GM21360 (cell line): ENCODE results near the gene ELOVL4.

ENCODE experiments used
- ATAC-seq: cut with Tn5 transposase; IDR thresholded peaks from one replicate; pipeline ENCODE4 v1.9.1; 2021; ENCODE audit warnings: mild to moderate bottlenecking, moderate library complexity; ENCODE audit not compliant: unreplicated experiment

ELOVL4 gene

DNA sequence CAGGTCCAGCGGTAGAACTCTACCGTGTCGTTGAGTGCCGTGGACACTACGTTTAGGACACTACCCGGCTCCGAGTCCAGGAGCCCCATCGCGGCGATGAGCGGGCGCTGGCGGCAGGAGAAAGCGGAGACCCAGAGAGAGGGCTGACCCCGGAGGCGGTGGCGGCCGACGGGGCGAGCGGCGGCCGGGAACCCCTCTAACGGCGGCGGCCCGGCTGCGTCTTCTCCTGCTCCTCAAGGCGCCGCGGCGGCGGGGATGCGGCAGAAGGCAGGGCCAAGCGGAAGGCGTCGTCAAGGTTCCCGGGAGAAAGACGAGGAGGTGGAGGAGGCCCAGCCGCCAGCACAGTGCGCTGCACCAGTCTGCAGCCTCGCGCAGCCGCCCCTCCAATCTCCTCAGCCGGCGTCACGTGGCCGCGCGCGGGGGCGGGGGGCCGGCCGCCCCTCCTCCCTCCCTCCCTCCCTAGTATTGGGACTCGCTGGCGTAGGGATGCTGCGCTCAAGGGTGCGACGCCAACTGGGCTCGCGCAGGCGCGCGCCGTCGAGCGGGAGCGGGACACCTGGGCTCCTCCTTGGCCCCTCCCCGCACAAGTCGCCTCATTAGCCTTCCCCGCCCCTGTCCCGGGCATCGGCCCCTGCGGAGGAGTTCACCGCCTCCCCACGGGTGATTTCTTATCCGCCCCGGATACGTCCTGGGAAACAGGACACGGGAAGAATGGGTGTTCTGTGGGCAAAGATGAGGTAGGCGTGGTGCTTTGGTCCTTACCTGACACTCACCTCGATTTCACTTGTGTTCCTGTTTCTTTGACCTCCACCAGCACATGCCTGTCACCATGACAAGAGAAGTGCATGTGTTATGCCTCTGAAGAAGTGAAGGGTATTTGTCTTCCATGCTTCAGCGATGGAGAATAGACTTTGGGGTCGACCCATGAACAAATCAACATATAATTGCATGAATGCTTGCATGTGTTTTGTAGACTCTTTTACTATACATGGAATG is at the start of gene ELOVL4:
Gene ELOVL4, minus strand, starts transcription at position 363 of the 996 bp plus-strand sequence. Its CDS starts 274 bp downstream, at position 89.
- ATAC-seq: peak; percentile 54

DNA sequence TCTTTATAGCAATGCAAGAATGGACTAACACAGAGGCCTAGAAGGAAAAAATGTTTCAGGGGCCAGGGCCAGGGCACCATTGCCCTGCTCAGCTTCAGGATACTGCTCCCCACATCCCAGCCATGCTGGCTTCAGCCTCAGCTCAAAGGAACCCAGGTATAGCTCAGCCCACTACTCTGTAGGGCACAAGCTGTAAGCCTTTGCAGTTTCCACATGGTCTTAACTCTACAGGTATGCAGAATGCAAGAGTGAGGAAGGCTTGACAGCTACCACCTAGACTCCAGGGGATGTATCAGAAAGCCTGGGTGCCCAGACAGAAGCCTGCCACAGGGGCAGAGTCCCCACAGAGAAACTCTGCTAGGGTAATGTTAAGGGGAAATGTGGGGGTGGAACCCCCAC is 46.6 kb upstream of the ELOVL4 start:
- ATAC-seq: no peak

DNA sequence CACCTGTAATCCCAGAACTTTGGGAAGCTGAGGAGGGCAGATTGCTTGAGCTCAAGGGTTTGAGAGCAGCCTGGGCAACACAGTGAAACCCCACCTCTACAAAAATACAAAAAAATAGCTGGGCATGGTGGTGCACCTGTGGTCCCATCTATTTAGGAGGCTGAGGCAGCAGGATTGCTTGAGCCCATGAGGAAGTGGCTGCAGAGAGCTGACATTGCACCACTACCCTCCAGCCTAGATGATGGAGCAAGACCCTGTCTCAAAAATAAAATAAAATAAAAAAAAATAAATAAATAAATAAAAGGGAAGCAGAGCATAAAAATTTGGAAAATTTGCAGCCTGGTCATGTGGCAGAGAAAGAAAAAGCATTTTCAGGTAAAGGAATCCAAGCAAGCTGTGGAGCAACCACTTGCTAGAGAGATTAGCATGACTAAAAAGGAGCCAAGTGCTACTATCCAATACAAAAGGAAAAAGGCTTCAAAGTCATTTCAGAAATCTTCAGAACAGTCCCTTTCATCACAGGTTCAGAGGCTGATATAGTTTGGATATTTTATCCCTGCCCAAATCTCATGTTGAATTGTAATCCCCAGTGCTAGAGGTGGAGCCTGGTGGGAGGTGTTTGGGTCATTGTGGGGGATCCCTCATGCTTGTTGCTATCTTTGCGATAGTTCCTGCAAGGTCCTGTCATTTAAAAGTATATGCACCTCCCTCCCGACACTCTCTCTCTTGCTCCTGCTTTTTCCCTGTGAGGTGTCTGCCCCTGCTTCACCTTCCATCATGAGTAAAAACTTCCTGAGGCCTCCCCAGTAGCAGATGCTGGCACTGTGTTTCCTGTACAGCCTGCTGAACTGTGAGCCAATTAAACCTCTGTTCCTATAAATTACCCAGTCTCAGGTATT is 45.9 kb upstream of the ELOVL4 start:
- ATAC-seq: no peak

DNA sequence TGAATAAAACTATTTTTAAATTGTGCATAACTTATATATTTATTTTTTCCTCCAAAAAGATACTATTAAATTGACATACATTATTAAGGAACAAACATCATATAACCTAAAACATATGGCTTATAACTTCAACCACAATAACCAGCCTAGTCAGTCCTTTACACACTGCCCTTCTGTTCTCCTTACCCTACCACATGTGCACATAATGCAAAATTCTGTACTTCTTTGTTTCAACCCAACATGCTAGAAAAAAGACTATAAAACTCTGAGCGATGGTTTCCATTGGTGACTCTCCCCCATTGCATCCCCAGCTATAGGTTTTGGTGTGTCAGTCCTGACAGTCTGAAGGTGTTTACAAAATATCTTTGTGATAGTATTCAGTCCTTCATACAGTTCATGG is 42.3 kb upstream of the ELOVL4 start:
- ATAC-seq: no peak

DNA sequence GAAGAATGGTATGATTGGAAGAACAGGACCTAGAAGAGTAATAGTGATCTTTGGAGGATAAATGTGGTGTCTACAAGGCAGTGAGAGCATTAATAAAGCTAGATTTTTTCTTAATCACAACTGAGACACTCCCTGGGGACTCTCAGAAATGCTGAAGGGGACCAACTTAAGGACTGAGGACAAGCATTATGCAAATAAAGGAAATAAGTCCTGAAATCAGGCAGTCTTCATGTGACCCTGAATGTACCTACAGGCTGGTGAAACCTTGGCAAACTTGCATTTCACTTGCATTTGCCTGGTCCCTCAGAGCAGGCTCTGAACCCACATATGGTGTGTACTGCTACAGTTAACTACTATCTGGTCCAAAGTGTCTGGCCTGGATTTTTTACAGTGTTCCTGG is 37.8 kb upstream of the ELOVL4 start:
- ATAC-seq: no peak

DNA sequence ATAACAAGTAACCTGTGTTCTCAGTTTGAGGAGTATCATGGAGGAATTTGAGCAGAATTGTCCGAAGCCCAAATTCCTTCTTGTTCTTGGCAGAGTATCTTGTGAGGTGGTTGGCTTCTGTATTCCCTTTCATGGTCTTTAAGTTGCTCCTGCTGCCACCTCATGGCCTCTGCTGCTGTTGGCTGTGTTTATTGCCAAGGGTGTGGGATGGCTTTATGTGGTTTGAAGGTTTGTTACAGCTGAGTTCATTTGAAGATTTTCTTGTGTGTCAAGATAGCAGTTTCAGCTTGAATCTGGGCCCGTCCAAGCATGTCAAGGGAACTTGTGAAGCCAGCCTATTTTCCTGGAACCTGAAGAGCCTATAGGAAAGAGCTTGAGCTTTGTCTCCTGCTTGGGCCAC is 36.9 kb upstream of the ELOVL4 start:
- ATAC-seq: peak; percentile 62

DNA sequence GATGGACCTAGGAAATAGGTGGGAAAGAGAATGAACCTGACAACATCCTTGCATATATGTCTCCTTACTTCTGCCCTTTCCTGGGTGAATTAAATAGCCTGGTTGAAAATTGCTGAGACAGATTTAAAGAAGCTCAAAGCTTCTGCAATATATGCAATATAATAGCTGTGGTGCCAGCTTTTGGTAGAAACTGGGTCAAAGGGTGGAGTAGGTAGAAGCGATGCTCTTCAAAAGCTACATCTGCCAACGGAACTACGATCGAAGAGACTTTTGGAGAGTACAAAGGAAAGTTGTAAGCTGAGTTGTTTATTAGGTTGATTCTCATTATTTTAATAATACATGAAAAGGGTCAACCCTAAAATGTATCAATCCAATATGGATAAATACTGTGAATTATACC is 34.3 kb upstream of the ELOVL4 start:
- no peak for ATAC-seq

DNA sequence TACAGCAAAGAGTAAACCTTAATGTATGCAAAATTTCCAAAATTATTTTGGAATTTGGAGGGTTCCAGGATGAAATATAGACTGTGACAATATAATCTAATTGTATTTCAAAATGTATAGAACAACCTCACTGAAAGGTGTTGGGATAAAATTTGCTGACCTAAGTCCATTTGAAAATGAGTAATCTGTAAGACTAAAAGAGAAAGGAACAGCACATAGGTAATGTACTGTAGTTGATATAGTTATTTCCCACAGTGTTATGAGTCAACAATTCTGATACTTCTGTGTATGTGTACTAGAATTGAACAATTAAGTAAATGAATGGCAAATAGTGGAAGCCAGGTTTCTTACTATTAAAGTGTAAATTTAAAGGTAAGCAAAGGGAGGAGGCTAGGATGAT is 23.8 kb upstream of the ELOVL4 start:
- ATAC-seq: no peak

DNA sequence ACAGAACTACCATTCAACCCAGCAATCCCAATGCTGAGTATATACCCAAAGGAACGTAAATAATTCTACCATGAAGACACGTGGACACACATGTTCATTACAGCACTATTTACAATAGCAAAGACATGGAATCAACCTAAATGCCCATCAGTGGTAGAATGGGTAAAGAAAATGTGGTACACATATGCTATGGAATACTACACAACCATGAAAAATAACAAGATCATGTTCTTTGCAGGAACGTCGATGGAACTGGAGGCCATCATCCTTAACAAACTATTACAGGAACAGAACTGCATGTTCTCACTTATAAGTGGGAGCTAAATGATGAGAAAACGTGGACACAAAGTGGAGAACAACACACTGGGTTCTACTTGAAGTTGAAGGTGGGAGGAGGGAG is 22.4 kb upstream of the ELOVL4 start:
- ATAC-seq: no peak

DNA sequence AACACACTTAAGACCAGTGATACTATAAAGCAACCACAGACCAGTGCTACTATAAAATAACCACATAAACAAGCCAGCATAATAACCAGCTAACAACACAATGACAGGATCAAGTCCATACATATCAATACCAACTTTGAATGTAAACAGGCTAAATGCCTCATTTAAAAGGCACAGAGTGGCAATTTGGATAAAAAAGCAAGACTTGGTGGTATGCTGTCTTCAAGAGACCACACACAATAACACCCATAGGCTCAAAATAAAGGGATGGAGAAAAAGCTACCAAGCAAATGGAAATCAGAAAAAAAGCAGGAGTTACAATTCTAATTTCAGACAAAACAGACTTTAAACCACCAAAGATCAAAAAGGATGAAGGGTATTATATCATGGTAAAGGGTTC is 19.8 kb upstream of the ELOVL4 start:
- no peak for ATAC-seq

DNA sequence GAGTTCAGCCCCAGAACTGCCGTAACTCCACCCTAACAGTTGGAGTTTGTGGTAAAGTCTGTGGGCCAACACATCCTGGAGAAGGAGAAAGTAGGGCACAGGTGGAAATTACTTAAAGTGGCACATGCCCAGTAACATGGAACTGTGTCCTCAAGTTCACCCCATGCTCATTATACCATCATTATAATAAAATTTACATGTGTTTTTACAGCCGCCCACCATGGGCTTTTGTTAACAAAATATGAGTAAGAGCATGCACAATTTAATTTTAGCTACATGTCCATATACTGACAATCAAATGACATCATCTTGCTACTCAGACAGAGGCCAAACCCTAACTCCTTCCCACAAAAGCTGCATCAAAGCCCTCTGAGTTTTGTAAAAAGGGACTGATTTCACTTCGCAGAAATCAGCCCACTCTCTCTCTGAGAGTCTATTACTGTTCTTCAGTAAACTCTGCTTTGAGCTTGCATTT is 17.3 kb upstream of the ELOVL4 start:
- ATAC-seq: no peak

DNA sequence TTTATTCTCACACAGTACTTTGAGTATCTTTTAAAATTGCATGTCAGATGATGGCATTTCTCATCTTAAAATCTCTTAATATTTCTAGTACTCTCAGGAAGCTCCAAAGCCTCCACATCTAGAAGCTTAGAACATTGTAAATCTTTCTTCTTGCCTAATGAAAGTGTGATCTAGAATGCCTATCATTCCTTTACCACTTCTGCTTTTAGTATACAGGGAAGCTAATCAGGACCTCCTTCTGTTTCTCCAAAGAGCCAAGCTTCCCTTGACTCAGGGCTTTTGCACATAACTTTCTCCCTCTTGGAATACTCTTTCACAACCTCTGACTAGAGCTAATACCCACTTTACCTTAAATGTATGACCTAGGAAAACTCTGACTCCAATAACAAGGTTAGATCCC is 7.5 kb upstream of the ELOVL4 start:
- no peak for ATAC-seq

DNA sequence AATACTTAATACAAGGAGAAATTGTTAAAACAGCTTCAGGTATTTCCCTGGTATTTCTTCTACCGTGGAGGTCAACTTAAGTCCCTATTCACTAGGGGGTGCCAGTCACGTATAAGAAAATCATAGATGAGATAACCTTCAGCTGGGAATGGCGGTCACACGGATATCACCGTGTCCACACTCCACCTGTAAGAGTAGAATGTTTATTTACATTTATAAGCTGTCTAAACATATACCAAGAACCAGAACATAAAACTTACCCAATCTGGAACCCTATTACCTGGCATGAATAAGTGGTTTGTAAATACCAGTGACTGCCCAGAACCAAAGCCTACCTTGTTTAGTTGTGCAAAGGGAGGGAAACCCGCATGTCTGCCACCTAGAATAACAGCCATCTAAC is 1.9 kb upstream of the ELOVL4 start:
- ATAC-seq: no peak

DNA sequence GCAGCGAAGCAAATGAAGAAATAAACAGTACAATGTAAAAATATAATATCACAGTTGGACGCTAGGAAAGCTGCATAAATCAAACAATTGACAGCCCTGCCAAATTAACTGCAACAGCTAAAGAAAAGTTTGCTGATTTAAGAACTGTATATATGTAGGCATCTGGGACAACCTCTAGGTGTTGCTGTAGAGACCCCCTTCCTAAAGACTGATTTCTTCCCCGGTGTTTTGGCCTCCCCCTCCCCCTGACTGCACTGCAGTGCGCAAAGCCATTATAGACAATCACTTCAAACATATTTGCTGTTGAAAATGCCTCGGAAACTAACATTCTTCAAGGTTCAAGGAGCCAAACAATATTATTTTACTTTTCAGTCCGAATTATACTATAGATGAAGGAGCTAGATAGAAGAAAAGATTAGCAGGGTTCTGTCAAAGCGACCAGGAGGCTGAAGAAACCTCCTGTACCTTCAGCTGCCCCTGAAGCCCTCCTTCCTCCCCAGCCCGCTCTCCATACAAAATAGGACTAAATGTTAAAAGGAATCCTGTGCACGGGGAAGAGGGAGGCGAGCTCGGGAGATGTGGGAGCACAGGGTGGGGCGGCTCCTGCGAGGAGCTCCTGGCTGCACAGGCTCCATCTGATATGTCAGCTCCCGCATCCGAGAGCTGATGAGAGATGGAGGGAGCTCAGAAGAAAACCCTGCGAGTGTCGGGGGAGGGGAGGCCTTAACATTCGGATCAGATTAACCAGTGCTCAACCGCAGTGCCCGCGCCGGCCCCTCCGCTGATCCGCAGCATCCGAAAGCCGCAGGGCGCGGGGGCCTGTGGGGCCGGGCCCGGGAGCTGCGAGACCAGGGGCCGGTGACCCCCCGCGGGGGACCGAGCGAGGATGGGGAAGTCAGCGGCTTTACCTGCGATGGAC is 822 bp downstream of the ELOVL4 start:
- peak; percentile 27 for ATAC-seq

DNA sequence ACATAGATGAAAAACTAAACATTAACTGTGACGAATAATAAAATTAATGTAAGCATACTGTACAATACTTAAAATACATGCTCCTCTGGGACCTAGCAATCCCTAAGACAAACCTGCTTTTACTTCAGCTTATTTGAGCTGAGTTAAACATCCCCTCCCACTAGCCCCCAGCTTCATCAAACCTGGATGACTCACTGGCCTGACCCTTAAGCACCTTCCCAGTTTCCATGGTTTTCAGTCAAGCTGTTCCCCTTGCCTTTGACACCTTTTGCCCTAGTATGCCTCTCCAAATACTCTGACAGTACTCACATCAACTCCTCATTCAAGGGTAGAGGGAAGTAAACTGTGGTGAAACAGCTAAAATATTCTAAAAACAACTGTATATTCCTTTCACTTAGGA is 4.2 kb downstream of the ELOVL4 start:
- no peak for ATAC-seq

DNA sequence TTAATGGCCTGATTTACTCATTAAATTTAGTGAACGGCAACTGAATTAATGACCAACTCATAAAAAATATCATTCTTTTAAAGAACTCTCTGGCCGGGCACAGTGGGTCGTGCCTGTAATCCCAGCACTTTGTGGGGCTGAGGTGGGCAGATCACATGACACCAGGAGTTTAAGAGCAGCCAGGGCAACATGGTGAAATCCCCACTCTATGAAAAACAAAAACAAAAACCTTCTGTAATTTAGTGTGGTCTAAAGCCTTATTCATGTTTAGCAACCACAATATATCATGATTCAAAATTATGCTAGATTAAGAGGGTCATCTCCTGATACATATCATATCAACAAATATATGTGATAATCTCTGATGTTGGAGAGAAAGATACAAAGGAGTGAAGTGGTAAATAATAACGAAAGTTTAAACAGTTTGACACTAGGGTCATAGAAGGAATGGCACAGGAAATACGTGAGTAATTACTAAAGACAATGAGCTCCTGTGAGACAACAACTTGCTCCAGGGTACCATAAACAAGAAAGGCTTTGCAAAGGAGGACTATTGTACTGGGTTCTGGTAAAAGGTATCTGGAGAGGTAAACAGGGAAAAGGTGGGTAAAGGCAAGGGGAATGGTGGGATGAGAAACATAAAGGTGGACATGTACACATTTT is 5.7 kb downstream of the ELOVL4 start:
- no peak for ATAC-seq

DNA sequence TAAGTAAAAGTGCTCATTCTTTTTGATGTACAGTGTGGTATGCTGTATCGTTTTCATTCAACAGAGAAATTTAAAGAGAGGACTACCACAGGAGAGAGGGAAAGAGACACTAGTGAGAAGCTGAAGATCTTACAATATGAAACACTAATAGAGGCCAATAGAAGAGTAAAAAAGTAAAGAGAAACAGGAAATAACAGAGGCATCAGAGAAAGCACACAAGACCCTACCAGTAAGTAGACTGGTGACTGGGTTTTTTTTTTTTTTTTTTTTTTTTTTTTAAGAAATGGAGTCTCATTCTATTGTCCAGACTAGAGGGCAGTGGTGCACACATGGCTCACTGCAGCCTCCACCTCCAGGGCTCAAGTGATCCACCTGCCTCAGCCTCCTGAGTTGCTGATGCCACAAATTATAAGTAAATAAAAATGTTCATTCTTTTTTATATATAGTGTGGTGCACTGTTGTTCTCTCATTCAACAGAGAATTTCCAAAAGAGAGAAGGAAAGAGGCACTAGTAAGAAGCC is 18.8 kb downstream of the ELOVL4 start:
- ATAC-seq: no peak

DNA sequence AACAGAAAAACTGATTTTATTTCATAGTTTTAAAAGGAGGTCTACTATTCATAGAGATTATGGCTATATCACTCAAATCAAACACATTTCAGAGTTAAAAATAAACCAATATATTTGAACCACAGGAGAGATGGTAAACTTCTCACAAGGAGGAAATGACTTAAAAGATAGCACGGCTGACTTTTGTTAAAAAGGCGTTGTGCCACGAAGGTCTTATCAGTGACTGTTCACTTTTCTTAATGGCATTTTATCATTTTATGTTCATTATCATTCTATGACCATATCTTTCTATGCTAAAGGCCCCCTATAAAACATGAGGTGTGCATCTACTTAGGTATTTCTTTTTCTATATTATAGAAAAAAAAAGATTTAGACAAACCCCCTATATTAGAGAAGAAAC is 19.6 kb downstream of the ELOVL4 start:
- ATAC-seq: no peak

DNA sequence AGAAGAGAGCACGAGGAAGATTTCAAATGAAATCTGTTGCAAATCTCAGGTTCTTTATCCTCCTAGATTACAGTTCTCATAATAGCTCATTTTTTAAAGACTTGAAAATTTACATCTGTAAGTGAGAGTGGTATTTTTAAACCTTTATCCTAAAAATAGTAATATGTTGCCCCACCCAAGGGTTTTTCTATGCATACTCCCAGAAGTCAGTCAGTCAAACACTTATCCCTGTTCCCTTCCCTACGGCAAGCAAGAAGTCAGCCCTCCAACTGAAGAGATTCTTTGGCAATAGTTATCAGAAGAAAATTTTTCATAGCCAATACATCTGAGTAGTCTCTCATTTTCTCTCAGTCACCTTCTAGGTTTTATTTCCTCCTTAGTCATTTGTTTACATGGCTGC is 24.1 kb downstream of the ELOVL4 start:
- no peak for ATAC-seq

DNA sequence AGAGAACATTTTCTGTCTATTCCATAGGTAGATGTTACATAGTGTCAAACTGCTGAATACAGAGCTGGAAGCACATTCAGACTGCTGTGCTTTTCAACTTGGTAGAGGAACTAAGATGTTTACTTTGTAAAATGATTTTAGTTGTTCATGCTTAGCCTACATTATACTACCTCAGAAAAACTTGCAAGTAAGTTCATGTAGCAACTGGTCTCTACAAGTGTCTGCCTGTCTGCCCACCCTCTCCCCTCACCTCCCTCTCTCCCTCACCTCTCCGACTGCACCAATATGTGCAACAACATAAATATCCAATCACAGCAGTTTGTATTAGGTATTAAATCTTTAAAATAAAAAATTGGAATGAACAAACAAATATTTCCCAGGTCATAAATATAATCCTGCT is 25.3 kb downstream of the ELOVL4 start:
- no peak for ATAC-seq
